NCI-H2081 (cell line): ENCODE data around the gene ZNF567.
"Not testable (repeated sequence)": the region's sequence is repeated elsewhere in the genome, so short reads cannot be mapped to it uniquely, and the experiment has no call there.

Source experiments
- DNase-seq, 2 experiments: peaks; one replicate each; lab custom pipeline; 2025; lab: John Stamatoyannopoulos, UW

The ZNF567 gene

GRCh38 chr19:36687214-36688056 is at the start of gene ZNF567:
Gene ZNF567 (plus strand): TSS chr19:36687612. CDS start chr19:36694868, 7,256 bp downstream.
- peak; percentile 95 to 96 for DNase-seq

GRCh38 chr19:36638862-36639510 is 48.4 kb upstream of the ZNF567 start:
- DNase-seq: no peak

GRCh38 chr19:36646746-36647145 is 40.7 kb upstream of the ZNF567 start:
- no peak for DNase-seq

- peak in 1 of 2 experiments; percentile 57 for DNase-seq
Observed at GRCh38 chr19:36652958-36653357, 34.5 kb upstream of the ZNF567 start.

GRCh38 chr19:36665832-36666231 is 21.6 kb upstream of the ZNF567 start:
- no peak for DNase-seq

GRCh38 chr19:36668646-36669045 is 18.8 kb upstream of the ZNF567 start:
- no peak for DNase-seq

GRCh38 chr19:36672368-36672767 is 15.0 kb upstream of the ZNF567 start:
- DNase-seq: no peak

- no peak for DNase-seq
Observed at GRCh38 chr19:36674201-36674600, 13.2 kb upstream of the ZNF567 start.

GRCh38 chr19:36679455-36679854 is 8.0 kb upstream of the ZNF567 start:
- no peak for DNase-seq

- DNase-seq: no peak
Observed at GRCh38 chr19:36685835-36686234, 1.6 kb upstream of the ZNF567 start.

GRCh38 chr19:36686365-36687213 is 823 bp upstream of the ZNF567 start:
- peak in 1 of 2 experiments; percentile 8 for DNase-seq

GRCh38 chr19:36688058-36688457 is 646 bp downstream of the ZNF567 start:
- DNase-seq: no peak

GRCh38 chr19:36707134-36707533 is 19.7 kb downstream of the ZNF567 start:
- no peak for DNase-seq

- no peak for DNase-seq
Observed at GRCh38 chr19:36709423-36709822, 22.0 kb downstream of the ZNF567 start.

GRCh38 chr19:36719687-36720556 is 32.5 kb downstream of the ZNF567 start:
- no peak for DNase-seq

GRCh38 chr19:36736166-36736565 is 48.8 kb downstream of the ZNF567 start:
- DNase-seq: not testable (repeated sequence)

GRCh38 chr19:36745870-36746269 is 58.5 kb downstream of the ZNF567 start:
- DNase-seq: no peak

GRCh38 chr19:36747750-36748149 is 60.3 kb downstream of the ZNF567 start:
- no peak for DNase-seq

GRCh38 chr19:36748431-36749275 is 61.2 kb downstream of the ZNF567 start:
- no peak for DNase-seq

GRCh38 chr19:36749613-36750012 is 62.2 kb downstream of the ZNF567 start:
- not testable (repeated sequence) for DNase-seq
